Right cardiac atrium (tissue), 5 donors: Measurements from ENCODE around the gene ZNF556. TPM values are rescaled to one million over a fixed set of nuclear protein-coding genes. Genes with fewer than 3 reads are reported as not detected.
"Not testable (repeated sequence)": the region's sequence is repeated elsewhere in the genome, so short reads cannot be mapped to it uniquely, and the experiment has no call there.

Source experiments
- ATAC-seq, 2 donors: fragments of 200-7000 bp; cut with Tn5 transposase; one replicate each; pipeline versions ENCODE4 v1.8.0 to v1.9.1; 2020; ENCODE audit warnings: moderate library complexity in 2 of 2, mild to moderate bottlenecking in 1 of 2
- DNase-seq, 3 donors: peaks; one replicate each; pipeline ENCODE4 v3.0.0-alpha.2; 2020
- H3K27ac ChIP-seq: one replicate; pipeline ENCODE4 v1.5.1; 2013; ENCODE audit warnings: mild to moderate bottlenecking, low read length, control low read depth, moderate library complexity
- H3K27me3 ChIP-seq: one replicate; pipeline ENCODE4 v1.6.1; 2013; ENCODE audit not compliant: control insufficient read depth, insufficient read depth
- H3K4me1 ChIP-seq: one replicate; pipeline ENCODE4 v1.6.1; 2013; ENCODE audit warnings: low read length; ENCODE audit not compliant: control insufficient read depth, insufficient read depth
- H3K4me3 ChIP-seq: one replicate; pipeline ENCODE4 v1.5.1; 2013; ENCODE audit warnings: low read length, control low read depth
- H3K9me3 ChIP-seq: one replicate; pipeline ENCODE4 v1.6.1; 2013; ENCODE audit warnings: low read length; ENCODE audit not compliant: control insufficient read depth
- WGBS: extraction: QIAGEN DNeasy Blood & Tissue Kit; methylation state at CpG from one replicate; pipeline ENCODE4 v1.1.7; 2013; 5-methylcytosine and 5-hydroxymethylcytosine counted together
- intact Hi-C, 4 donors: fragments of 100-400 bp; cut with DNase I; formaldehyde crosslinking; loops; one replicate each; pipeline versions ENCODE4 v1.11.0 to v1.14.0; 2022 to 2023
- polyA plus RNA-seq: library from polyadenylated mRNA; stranded (reverse); fragments of 200-250 nt; gene quantifications from one replicate; pipeline ENCODE4 v1.2.3, GENCODE V29; 2013
- total RNA-seq, 4 donors: library from RNA; stranded (reverse); fragmentation: NEBNext Ultra II Directional; extraction: Animal tissue kit (Norgen Biotek cat#: 25700); gene quantifications; one replicate each; pipeline ENCODE4 v1.2.1, GENCODE V29; 2021
- donor health status: healthy with polysubstance abuse.
- donor health status: DM: no; HTN: yes; CAD: no.
- donor health status: DM: no; HTN: no; CAD: no.
- donor health status: DM: no; HTN: yes; CAD: no; lungs with severe emphysema.
- donor health status: DM: yes; HTN: yes; CAD: no.

The ZNF556 gene
- total and polyA plus RNA-seq, 5 donors = 0.25 TPM; not detected in 4

GRCh38 chr19:2887391-2887914, 20.3 kb downstream of the ZNF556 start:
- H3K4me1 ChIP-seq = no peaks in the 10 kb centered on the region
- no peaks in the 10 kb centered on the region for H3K27me3 ChIP-seq
- 24% methylated on average over 9 of the region's 9 CpGs for WGBS
- H3K9me3 ChIP-seq = no peaks in the 10 kb centered on the region
- peak in 1 of 3 donors; percentile 31 for DNase-seq
- peak; percentile 77 to 78 for ATAC-seq
- no peak overlapping the region for H3K4me3 ChIP-seq
- intact Hi-C loops = loop anchor here in 1 of 4 donors (5.0 kb wide), 1 partner anchor 60 kb away; no protein-coding TSS in a partner anchor
- no peak overlapping the region for H3K27ac ChIP-seq

GRCh38 chr19:2888731-2889224, 21.6 kb downstream of the ZNF556 start:
- ATAC-seq (peak; percentile 27 to 57), DNase-seq (peak; percentile 59 to 74 (median 72))
- no peak overlapping the region for H3K27ac ChIP-seq
- no peak overlapping the region for H3K4me3 ChIP-seq
- 63% methylated on average over 37 of the region's 37 CpGs for WGBS
- no peaks in the 10 kb centered on the region for H3K9me3 ChIP-seq
- intact Hi-C loops = loop anchor here in 1 of 4 donors (5.0 kb wide), 1 partner anchor 59 kb away; no protein-coding TSS in a partner anchor
- no peaks in the 10 kb centered on the region for H3K4me1 ChIP-seq
- H3K27me3 ChIP-seq = no peaks in the 10 kb centered on the region

GRCh38 chr19:2890531-2890930, 23.4 kb downstream of the ZNF556 start:
- H3K4me1 ChIP-seq, H3K9me3 ChIP-seq, H3K27me3 ChIP-seq, intact Hi-C loops, DNase-seq, H3K4me3 ChIP-seq, H3K27ac ChIP-seq, ATAC-seq: not testable (repeated sequence)
- 79% methylated on average over 8 of the region's 8 CpGs for WGBS

GRCh38 chr19:2896694-2897093, 29.6 kb downstream of the ZNF556 start:
- no peak for DNase-seq
- H3K4me3 ChIP-seq = no peak overlapping the region
- intact Hi-C loops = no loop called here
- ATAC-seq = no peak
- no peaks in the 10 kb centered on the region for H3K4me1 ChIP-seq
- H3K27me3 ChIP-seq = no peaks in the 10 kb centered on the region
- WGBS = 80% methylated on average over 8 of the region's 8 CpGs
- H3K27ac ChIP-seq = no peak overlapping the region
- no peaks in the 10 kb centered on the region for H3K9me3 ChIP-seq

GRCh38 chr19:2900296-2901252, 33.4 kb downstream of the ZNF556 start, which contains the start of gene ZNF57:
ZNF57 (plus strand) TSS chr19:2900928; CDS start chr19:2901046, 118 bp downstream.
- Histone ChIP-seq H3K27me3 (no peaks in the 10 kb centered on the region), H3K4me3 (peak within 1 kb of the TSS; percentile 46), H3K4me1 (no peaks in the 10 kb centered on the region), H3K27ac (peak within 1 kb of the TSS; percentile 18), H3K9me3 (no peaks in the 10 kb centered on the region)
- peak; percentile 99 for ATAC-seq
- peak; percentile 100 for DNase-seq
- WGBS = under 1% methylated on average over 100 of the region's 100 CpGs
- intact Hi-C loops = no loop called here

- Histone ChIP-seq H3K27ac (no peak overlapping the region), H3K9me3 (no peaks in the 10 kb centered on the region), H3K27me3 (no peaks in the 10 kb centered on the region), H3K4me3 (no peak overlapping the region), H3K4me1 (no peaks in the 10 kb centered on the region)
- ATAC-seq = no peak
- no peak for DNase-seq
- 89% methylated on average over 13 of the region's 13 CpGs for WGBS
- intact Hi-C loops = no loop called here
These were observed 35.6 kb downstream of the ZNF556 start for GRCh38 chr19:2902590-2903218.

GRCh38 chr19:2903326-2903725, 36.2 kb downstream of the ZNF556 start:
- H3K27me3 ChIP-seq, intact Hi-C loops, H3K9me3 ChIP-seq, H3K27ac ChIP-seq, ATAC-seq, H3K4me1 ChIP-seq, DNase-seq, H3K4me3 ChIP-seq: not testable (repeated sequence)
- WGBS = 90% methylated on average over 13 of the region's 13 CpGs

GRCh38 chr19:2905918-2906519, 38.9 kb downstream of the ZNF556 start:
- intact Hi-C loops = no loop called here
- ATAC-seq = no peak
- H3K9me3 ChIP-seq = no peaks in the 10 kb centered on the region
- no peak for DNase-seq
- no peak overlapping the region for H3K27ac ChIP-seq
- no peaks in the 10 kb centered on the region for H3K27me3 ChIP-seq
- H3K4me3 ChIP-seq = no peak overlapping the region
- H3K4me1 ChIP-seq = no peaks in the 10 kb centered on the region
- WGBS = 89% methylated on average over 11 of the region's 11 CpGs

- intact Hi-C loops = no loop called here
- WGBS = 92% methylated on average over 20 of the region's 20 CpGs
- Histone ChIP-seq H3K9me3 (no peaks in the 10 kb centered on the region), H3K27me3 (no peaks in the 10 kb centered on the region), H3K27ac (no peak overlapping the region), H3K4me3 (no peak overlapping the region), H3K4me1 (no peaks in the 10 kb centered on the region)
- no peak for DNase-seq
- ATAC-seq = peak in 1 of 2 donors; percentile 31
These were observed 39.6 kb downstream of the ZNF556 start for GRCh38 chr19:2906631-2907195.

- no peak for ATAC-seq
- Histone ChIP-seq H3K27me3 (no peaks in the 10 kb centered on the region), H3K4me1 (no peaks in the 10 kb centered on the region), H3K4me3 (no peak overlapping the region), H3K9me3 (peaks cover 5% of the 10 kb centered on the region), H3K27ac (no peak overlapping the region)
- WGBS = 97% methylated on average over 5 of the region's 5 CpGs
- intact Hi-C loops = no loop called here
- DNase-seq = no peak
These were observed 45.2 kb downstream of the ZNF556 start for GRCh38 chr19:2912306-2912705.
